Testis (tissue), 2 donors: ENCODE measurements around the gene CBY1.

Source experiments
- POLR2A ChIP-seq: fragments of 450-650 bp; IDR thresholded peaks from one replicate; pipeline ENCODE4 v1.6.1; 2017; ENCODE audit warnings: antibody characterized with exemption, mild to moderate bottlenecking, moderate library complexity
- TF ChIP-seq, protein P1 (sequence below), 3 experiments: fragments of 450-650 bp in 2 of 3; fragments of 200-600 bp in 1 of 3; sonication (generic) in 1 of 3; IDR thresholded peaks; one replicate each; pipeline ENCODE4 v1.5.1; 2016 to 2019; ENCODE audit warnings: antibody characterized with exemption in 3 of 3, mild to moderate bottlenecking in 2 of 3, moderate library complexity in 1 of 3

DNA sequence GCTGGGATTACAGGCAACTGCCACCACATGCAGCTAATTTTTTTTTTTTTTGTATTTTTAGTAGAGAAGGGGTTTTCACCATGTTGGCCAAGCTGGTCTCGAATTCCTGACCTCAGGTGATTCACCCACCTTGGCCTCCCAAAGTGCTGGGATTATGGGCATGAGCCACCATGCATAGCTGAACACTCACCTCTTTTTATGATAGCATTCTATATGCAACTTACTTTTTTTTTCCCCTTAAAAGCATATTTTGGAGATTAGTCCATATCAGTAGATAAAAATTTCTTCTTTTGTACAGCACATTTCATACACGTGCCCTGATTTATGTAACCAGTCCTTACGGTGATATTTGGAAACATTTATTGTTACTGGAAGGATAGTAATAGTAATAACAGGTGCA lies 63.9 kb downstream of the CBY1 start:
- TF ChIP-seq, protein P1, sequence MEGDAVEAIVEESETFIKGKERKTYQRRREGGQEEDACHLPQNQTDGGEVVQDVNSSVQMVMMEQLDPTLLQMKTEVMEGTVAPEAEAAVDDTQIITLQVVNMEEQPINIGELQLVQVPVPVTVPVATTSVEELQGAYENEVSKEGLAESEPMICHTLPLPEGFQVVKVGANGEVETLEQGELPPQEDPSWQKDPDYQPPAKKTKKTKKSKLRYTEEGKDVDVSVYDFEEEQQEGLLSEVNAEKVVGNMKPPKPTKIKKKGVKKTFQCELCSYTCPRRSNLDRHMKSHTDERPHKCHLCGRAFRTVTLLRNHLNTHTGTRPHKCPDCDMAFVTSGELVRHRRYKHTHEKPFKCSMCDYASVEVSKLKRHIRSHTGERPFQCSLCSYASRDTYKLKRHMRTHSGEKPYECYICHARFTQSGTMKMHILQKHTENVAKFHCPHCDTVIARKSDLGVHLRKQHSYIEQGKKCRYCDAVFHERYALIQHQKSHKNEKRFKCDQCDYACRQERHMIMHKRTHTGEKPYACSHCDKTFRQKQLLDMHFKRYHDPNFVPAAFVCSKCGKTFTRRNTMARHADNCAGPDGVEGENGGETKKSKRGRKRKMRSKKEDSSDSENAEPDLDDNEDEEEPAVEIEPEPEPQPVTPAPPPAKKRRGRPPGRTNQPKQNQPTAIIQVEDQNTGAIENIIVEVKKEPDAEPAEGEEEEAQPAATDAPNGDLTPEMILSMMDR (IDR thresholded peaks at IDR 0.05) = no peak
- no peak for TF ChIP-seq POLR2A
